SH-SY5Y (cell line): ENCODE data around the gene PRCP.

Experiments
- GATA2 ChIP-seq: IDR thresholded peaks from 2 replicates; pipeline ENCODE4 v1.6.1; 2011; ENCODE audit warnings: mild to moderate bottlenecking, low read depth, low read length
- GATA3 ChIP-seq: IDR thresholded peaks from 2 replicates; pipeline ENCODE4 v1.6.1; 2011; ENCODE audit warnings: low read depth, mild to moderate bottlenecking, low read length, moderate library complexity

GRCh38 chr11:82782825-82783374, 117.3 kb downstream of the PRCP start:
- TF ChIP-seq GATA2 (no peak), GATA3 (no peak)
